Brain microvascular endothelial cell (primary cell): ENCODE measurements around the gene ZBTB21.

Source experiments
- DNase-seq: peaks from one replicate; pipeline ENCODE4 v3.0.0-alpha.2; 2020
- H3K27ac ChIP-seq: fragments of 250-450 bp; sonication (Bioruptor Pico); 2 replicates; pipeline ENCODE4 v1.5.1; 2020; ENCODE audit warnings: mild to moderate bottlenecking, moderate library complexity
- H3K27me3 ChIP-seq: fragments of 250-450 bp; sonication (Bioruptor Pico); replicated peaks from 2 replicates; pipeline ENCODE4 v1.5.1; 2020; ENCODE audit warnings: mild to moderate bottlenecking
- H3K36me3 ChIP-seq: fragments of 250-450 bp; sonication (Bioruptor Pico); replicated peaks from 2 replicates; pipeline ENCODE4 v1.5.1; 2020; ENCODE audit warnings: mild to moderate bottlenecking
- H3K4me3 ChIP-seq: 2 replicates; pipeline ENCODE4 v1.5.1; 2011; ENCODE audit warnings: low read depth, mild to moderate bottlenecking, control low read depth, low read length, moderate library complexity
- CTCF ChIP-seq: IDR thresholded peaks from 2 replicates; pipeline ENCODE4 v1.5.1; 2011; ENCODE audit warnings: low read depth, mild to moderate bottlenecking, moderate library complexity, low read length, control low read depth, inconsistent platforms; ENCODE audit errors: missing control alignments
- in situ Hi-C: cut with HindIII; loops from 2 replicates; pipeline ENCODE4 v1.10.0; 2017; ENCODE audit warnings: low sequenced_read_pairs, low pct_ligation_motif_present

The ZBTB21 gene

GRCh38 chr21:41975391-41976272, 34.5 kb downstream of the ZBTB21 start:
- no peak overlapping the region for H3K4me3 ChIP-seq
- no peaks in the 10 kb centered on the region for H3K27me3 ChIP-seq
- no peak for TF ChIP-seq CTCF
- in situ Hi-C loops = no loop called here
- H3K36me3 ChIP-seq = no peaks in the 10 kb centered on the region
- no peak for DNase-seq
- H3K27ac ChIP-seq = no peak overlapping the region

GRCh38 chr21:41974752-41975053, 35.5 kb downstream of the ZBTB21 start:
- Histone ChIP-seq H3K4me3 (no peak overlapping the region), H3K27ac (no peak overlapping the region), H3K36me3 (no peaks in the 10 kb centered on the region), H3K27me3 (no peaks in the 10 kb centered on the region)
- in situ Hi-C loops = no loop called here
- DNase-seq = no peak
- no peak for TF ChIP-seq CTCF

GRCh38 chr21:41973861-41974751, 36.1 kb downstream of the ZBTB21 start:
- peak; percentile 34 for TF ChIP-seq CTCF
- in situ Hi-C loops = no loop called here
- H3K27ac ChIP-seq = no peak overlapping the region
- no peaks in the 10 kb centered on the region for H3K27me3 ChIP-seq
- H3K36me3 ChIP-seq = no peaks in the 10 kb centered on the region
- no peak overlapping the region for H3K4me3 ChIP-seq
- DNase-seq = no peak

- no peak overlapping the region for H3K4me3 ChIP-seq
- DNase-seq = no peak
- no peaks in the 10 kb centered on the region for H3K27me3 ChIP-seq
- no peaks in the 10 kb centered on the region for H3K36me3 ChIP-seq
- TF ChIP-seq CTCF = no peak
- H3K27ac ChIP-seq = no peak overlapping the region
- in situ Hi-C loops = no loop called here
These were observed 36.7 kb downstream of the ZBTB21 start for GRCh38 chr21:41973427-41973831.

GRCh38 chr21:41972511-41973205, 37.5 kb downstream of the ZBTB21 start:
- Histone ChIP-seq H3K27ac (no peak overlapping the region), H3K4me3 (no peak overlapping the region), H3K27me3 (no peaks in the 10 kb centered on the region), H3K36me3 (no peaks in the 10 kb centered on the region)
- TF ChIP-seq CTCF = no peak
- in situ Hi-C loops = no loop called here
- no peak for DNase-seq
